ENCODE results near the gene EIF4G3. TPM values are rescaled to one million over a fixed set of nuclear protein-coding genes. Genes with fewer than 3 reads are reported as not detected.

The EIF4G3 gene
- total and polyA plus RNA-seq, 2 donors (not counting 1 experiment from before 2014, with no cell fraction given): 33.6 to 76.0 TPM

GRCh38 chr1:20850021-20850420 is 326.7 kb downstream of the EIF4G3 start:
- Histone ChIP-seq H2AFZ (ENCODE audit: insufficient read depth, low read depth, low read length, poor library complexity, severe bottlenecking) (no peak overlapping the region), H3K27me3 (replicated peaks in 1 of 4; ENCODE audit: control extremely low read depth in 1 of 4, control insufficient read depth in 3 of 4, insufficient read depth in 4 of 4, low read length in 3 of 4) (no peaks in the 10 kb centered on the region), H3K27ac (ENCODE audit: low read length in 2 of 2) (no peak overlapping the region), H3K36me3 (replicated peaks in 1 of 2; ENCODE audit: control extremely low read depth in 1 of 2, control insufficient read depth in 1 of 2, extremely low read depth in 1 of 2, insufficient read depth in 2 of 2, low read length in 1 of 2) (peaks cover 17 to 59% of the 10 kb centered on the region in 2 experiments), H3K9ac (ENCODE audit: low read length) (no peak overlapping the region), H3K9me3 (ENCODE audit: control extremely low read depth in 1 of 3, control insufficient read depth in 2 of 3, insufficient read depth in 1 of 3, low read length in 2 of 3) (no peaks in the 10 kb centered on the region), H3K4me2 (replicated peaks; ENCODE audit: low read depth, low read length, poor library complexity, severe bottlenecking) (no peak overlapping the region), H4K20me1 (ENCODE audit: control insufficient read depth, insufficient read depth, low read length, poor library complexity, severe bottlenecking) (no peaks in the 10 kb centered on the region), H3K79me2 (ENCODE audit: control insufficient read depth, insufficient read depth, low read length) (no peaks in the 10 kb centered on the region), H3K4me1 (ENCODE audit: control insufficient read depth in 2 of 2, insufficient read depth in 2 of 2, low read length in 2 of 2) (no peaks in the 10 kb centered on the region), H3K4me3 (ENCODE audit: control extremely low read depth in 1 of 5, extremely low read depth in 1 of 5, insufficient read depth in 1 of 5, low read depth in 2 of 5, low read length in 4 of 5) (no peak overlapping the region)
- no peak for TF ChIP-seq EZH2 (IDR thresholded peaks at IDR 0.05; ENCODE audit: borderline replicate concordance, insufficient read depth, low read depth, low read length, poor library complexity, severe bottlenecking)
- no peak for TF ChIP-seq CTCF (IDR thresholded peaks at IDR 0.05)
- H3K4me3 Mint-ChIP-seq: no peak overlapping the region
- H3K4me1 Mint-ChIP-seq: no peaks in the 10 kb centered on the region
- no peak overlapping the region for H3K27ac Mint-ChIP-seq
- DNase-seq: no peak
- ChIA-PET POLR2A (no interaction called here), CTCF (interaction anchor here (0.9 to 2.1 kb wide), 2 partner anchors 345 to 367 kb away, joined by 4 to 8 read pairs; no protein-coding TSS in a partner anchor)
- H3K27me3 Mint-ChIP-seq: no peaks in the 10 kb centered on the region
- no peak for ATAC-seq (ENCODE audit: low read depth)
- H3K9me3 Mint-ChIP-seq (ENCODE audit: insufficient read depth): no peaks in the 10 kb centered on the region
- intact Hi-C loops (cut with micrococcal nuclease): no loop called here
- WGBS (ENCODE audit: insufficient coverage): 88% methylated on average over 3 of the region's 3 CpGs

- POLR2A ChIA-PET: no interaction called here
- CTCF ChIA-PET: interaction anchor here (0.9 kb wide), 1 partner anchor 368 kb away, joined by 4 read pairs; no protein-coding TSS in a partner anchor
- no peak for DNase-seq
- intact Hi-C loops (cut with micrococcal nuclease): no loop called here
- H3K4me1 Mint-ChIP-seq: no peaks in the 10 kb centered on the region
- Histone ChIP-seq H3K4me3 (ENCODE audit: control extremely low read depth in 1 of 5, extremely low read depth in 1 of 5, insufficient read depth in 1 of 5, low read depth in 2 of 5, low read length in 4 of 5) (no peak overlapping the region), H4K20me1 (ENCODE audit: control insufficient read depth, insufficient read depth, low read length, poor library complexity, severe bottlenecking) (no peaks in the 10 kb centered on the region), H3K36me3 (replicated peaks in 1 of 2; ENCODE audit: control extremely low read depth in 1 of 2, control insufficient read depth in 1 of 2, extremely low read depth in 1 of 2, insufficient read depth in 2 of 2, low read length in 1 of 2) (peaks cover 13 to 62% of the 10 kb centered on the region in 2 experiments), H3K4me2 (replicated peaks; ENCODE audit: low read depth, low read length, poor library complexity, severe bottlenecking) (no peak overlapping the region), H2AFZ (ENCODE audit: insufficient read depth, low read depth, low read length, poor library complexity, severe bottlenecking) (no peak overlapping the region), H3K9ac (ENCODE audit: low read length) (no peak overlapping the region), H3K79me2 (ENCODE audit: control insufficient read depth, insufficient read depth, low read length) (no peaks in the 10 kb centered on the region), H3K9me3 (ENCODE audit: control extremely low read depth in 1 of 3, control insufficient read depth in 2 of 3, insufficient read depth in 1 of 3, low read length in 2 of 3) (no peaks in the 10 kb centered on the region), H3K27me3 (replicated peaks in 1 of 4; ENCODE audit: control extremely low read depth in 1 of 4, control insufficient read depth in 3 of 4, insufficient read depth in 4 of 4, low read length in 3 of 4) (no peaks in the 10 kb centered on the region), H3K27ac (ENCODE audit: low read length in 2 of 2) (no peak overlapping the region), H3K4me1 (ENCODE audit: control insufficient read depth in 2 of 2, insufficient read depth in 2 of 2, low read length in 2 of 2) (no peaks in the 10 kb centered on the region)
- WGBS (ENCODE audit: insufficient coverage): no CpG with 5 or more reads among the region's 2 CpGs
- no peak overlapping the region for H3K27ac Mint-ChIP-seq
- no peaks in the 10 kb centered on the region for H3K27me3 Mint-ChIP-seq
- H3K9me3 Mint-ChIP-seq (ENCODE audit: insufficient read depth): no peaks in the 10 kb centered on the region
- TF ChIP-seq CTCF (IDR thresholded peaks at IDR 0.05): no peak
- no peak for TF ChIP-seq EZH2 (IDR thresholded peaks at IDR 0.05; ENCODE audit: borderline replicate concordance, insufficient read depth, low read depth, low read length, poor library complexity, severe bottlenecking)
- ATAC-seq (ENCODE audit: low read depth): no peak
- H3K4me3 Mint-ChIP-seq: no peak overlapping the region
Measured at GRCh38 chr1:20849100-20849499, 327.6 kb downstream of the EIF4G3 start.
